ENCODE measurements around the gene GRK3.
"Not testable (repeated sequence)": the region's sequence is repeated elsewhere in the genome, so short reads cannot be mapped to it uniquely, and the experiment has no call there.

Gene GRK3

DNA sequence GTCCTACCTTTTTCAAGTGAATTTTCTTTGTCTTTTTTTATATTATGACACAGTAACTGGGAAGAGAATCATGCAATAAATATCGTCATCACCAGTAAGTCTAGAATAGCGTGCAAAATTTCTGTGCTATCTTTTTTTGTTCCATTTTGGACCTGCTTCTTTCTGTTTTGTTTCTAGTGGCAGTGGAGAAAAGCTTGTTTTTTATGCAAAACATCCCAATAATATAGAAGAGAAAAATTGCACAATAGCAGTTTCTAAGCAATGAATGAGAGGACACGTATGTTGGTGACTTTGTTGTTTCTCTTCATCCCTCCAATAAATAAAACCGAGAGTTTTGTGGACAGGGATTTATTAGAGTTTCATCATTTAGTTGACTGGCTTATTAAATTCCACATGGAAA lies 10.3 kb downstream of the GRK3 start:
- no peak for DNase-seq

DNA sequence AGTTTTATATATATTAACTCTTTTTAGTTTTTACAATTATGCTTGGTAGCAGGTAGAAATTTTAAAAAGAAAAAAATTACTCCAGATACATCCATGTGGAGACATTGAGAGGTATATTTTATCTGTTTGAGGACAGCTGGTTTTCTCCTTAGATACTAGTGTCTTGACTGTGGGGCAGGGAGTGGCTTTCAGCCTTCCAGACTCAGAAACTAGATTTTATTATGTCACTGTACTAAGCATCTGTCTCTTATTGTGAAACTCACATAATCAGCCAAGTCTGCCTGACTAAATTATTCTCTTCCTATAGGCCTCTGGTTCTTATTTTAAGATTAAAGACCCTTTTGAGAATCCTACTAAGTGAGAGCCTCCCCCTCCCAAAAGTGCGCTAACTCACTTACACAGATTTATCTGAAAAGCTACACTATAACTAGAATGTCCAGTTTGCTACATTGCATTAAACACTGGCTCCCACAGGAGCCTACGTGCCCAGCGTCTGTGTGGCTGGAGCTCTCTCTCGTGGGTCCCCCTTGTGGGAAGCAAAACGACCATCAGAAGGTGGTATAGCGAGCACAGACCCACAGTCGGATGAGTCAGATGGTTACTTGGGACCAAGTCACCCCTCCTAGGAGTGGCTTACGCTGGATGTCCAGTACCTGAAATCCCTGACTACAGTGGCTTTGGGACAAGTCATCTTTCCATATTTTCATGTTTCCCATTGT lies 11.4 kb downstream of the GRK3 start:
- not testable (repeated sequence) for DNase-seq

DNA sequence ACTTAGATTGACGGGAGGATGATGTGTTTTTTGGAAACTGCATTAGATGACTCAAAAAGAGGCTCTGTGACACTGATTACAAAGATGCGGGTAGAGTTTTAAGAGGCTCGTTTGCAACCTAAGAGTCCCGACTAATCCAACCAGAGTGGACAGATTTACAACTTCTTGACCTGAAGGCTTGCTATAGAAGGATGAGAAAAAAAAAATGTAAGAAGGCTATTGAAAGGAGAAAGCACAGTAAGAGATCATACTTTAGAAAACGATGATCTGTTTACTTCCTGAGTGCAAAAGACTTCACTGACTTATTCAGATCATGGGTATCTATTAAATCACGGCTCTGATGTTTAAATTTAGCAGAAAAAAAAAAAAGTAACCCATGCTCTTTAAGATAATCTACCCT lies 17.0 kb downstream of the GRK3 start:
- DNase-seq: not testable (repeated sequence)

DNA sequence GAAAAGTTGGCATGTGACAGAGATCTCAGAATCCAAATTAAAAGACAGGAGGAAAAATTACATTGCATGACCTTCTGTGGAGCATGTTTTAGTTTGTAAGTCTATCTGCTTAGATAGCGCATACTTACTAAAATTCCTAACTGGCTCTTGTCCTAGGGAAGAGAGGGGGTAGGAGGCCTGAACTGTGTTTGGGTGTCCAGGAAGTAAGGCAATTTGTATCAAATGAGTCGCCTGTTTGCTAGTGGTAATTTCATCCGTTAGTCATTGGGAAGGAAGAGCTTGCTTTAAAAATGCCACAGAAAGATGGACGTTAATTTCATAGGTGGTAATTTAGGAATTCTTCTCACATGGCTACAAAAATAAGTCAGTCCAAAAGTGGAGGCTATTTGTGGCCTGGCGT lies 18.5 kb downstream of the GRK3 start:
- no peak for DNase-seq

DNA sequence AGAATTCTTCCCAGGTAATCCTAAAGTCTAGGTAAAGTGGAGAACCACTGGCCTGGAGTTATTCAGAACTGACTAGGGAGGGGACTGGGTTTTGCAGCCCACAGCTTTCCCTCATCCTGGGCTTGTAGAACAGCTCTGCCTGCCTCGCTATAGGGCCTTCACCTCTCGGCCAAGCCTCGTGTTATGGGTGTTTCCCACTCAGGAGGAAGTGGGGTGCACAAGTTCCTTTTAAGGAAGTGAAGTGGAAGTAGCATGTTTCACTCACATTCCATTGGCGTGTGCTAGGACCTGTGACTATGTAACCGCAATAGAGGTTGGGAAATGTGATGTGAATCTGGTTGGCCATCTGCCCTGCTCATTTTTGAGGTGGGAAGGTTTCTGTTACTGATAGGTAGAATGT lies 20.5 kb downstream of the GRK3 start:
- DNase-seq: not testable (repeated sequence)

DNA sequence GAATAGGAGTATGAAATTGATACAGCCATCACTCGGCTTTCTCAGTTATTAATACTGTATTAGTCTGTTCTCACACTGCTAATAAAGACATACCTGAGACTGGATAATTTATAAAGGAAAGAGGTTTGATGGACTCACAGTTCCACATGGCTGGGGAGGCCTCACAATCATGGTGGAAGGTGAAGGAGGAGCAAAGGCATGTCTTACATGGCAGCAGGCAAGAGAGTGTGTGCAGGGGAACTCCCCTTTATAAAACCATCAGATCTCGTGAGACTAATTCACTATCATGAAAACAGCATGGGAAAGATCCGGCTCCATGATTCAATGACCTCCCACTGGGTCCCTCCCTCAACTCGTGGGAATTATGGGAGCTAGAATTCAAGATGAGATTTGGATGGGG lies 25.2 kb downstream of the GRK3 start:
- DNase-seq: not testable (repeated sequence)

DNA sequence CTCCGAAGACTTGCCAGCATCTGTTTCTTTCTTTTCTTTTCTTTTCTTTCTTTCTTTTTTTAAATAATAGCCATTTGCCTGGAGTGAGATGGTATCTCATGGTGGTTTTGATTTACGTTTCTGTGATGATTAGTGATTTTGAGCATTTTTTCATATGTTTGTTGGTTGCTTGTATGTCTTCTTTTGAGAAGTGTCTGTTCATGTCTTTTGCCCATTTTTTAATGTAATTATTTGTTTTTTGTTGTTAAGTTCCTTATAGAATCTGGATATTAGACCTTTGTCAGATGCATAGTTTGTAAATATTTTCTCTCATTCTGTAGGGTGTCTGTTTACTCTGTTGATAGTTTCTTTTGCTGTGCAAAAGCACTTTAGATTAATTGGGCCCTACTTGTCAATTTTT lies 28.8 kb downstream of the GRK3 start:
- not testable (repeated sequence) for DNase-seq

DNA sequence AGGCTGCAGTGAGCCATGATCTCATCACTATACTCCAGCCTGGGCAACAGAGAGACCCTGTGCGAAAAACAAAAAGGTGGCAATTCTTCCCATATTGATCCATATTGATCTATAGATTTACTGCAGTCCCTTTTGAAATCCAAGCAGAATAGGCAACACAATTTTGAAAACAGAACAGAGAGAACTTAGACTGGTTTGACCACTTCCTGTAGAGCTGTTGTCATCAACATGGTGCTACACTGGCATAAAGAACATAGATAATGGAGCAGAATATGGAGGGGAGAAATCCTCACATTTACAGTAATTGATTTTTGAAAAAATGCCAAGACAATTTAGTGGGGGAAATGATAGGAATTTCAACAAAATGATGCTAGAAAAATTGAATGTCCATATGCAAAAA lies 34.1 kb downstream of the GRK3 start:
- no peak for DNase-seq

DNA sequence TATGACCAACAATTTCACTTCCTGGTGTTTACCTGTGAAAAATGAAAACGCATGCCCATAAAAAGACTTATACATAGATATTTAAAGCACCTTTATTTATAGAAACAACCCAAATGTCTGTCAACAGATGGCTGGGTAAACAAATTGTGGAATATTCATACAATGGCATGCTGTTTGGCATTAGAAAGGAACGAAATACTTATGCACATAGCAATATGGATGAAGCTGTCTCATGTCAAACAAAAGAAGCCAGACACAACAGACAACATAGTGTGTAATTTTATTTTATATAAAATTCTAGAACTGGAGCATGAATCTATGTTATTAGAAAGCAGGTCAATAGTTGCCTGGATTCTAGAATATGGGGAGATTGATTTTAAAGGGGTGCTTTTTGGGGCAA lies 38.0 kb downstream of the GRK3 start:
- no peak for DNase-seq

DNA sequence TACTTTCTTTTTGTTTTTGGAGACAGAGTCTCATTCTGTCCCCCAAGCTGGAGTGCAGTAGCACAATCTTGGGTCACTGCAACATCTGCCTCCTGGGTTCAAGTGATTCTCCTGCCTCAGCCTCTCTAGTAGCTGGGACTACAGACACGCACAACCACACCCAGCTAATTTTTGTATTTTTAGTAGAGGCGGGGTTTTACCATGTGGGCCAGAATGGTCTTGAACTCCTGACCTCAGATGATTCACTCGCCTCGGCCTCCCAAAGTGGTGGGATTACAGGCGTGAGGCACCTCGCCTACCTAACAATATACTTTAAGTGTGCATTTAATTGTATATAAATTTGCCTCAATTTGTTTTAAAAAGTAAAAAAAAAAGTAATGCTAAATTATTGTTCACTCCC lies 38.4 kb downstream of the GRK3 start:
- DNase-seq: no peak

DNA sequence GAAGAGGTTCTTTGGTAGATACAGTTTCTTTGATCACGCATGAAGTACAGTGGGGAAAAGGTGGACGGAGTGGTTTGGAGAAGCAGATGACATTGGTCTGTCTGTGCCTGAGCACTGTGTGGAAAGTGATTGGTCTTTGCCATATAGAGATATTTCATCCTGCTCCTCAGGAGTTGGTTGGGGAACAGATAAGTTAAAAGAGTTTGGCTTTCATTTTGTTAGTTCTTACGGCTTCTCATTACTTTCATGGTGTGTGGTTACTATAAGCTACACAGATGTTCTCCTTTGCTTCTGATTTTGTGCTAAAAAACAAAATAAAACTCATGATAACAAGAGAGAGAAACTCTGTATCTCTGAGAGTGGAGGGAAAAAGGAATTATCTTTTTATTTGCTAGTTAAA lies 40.7 kb downstream of the GRK3 start:
- DNase-seq: not testable (repeated sequence)

DNA sequence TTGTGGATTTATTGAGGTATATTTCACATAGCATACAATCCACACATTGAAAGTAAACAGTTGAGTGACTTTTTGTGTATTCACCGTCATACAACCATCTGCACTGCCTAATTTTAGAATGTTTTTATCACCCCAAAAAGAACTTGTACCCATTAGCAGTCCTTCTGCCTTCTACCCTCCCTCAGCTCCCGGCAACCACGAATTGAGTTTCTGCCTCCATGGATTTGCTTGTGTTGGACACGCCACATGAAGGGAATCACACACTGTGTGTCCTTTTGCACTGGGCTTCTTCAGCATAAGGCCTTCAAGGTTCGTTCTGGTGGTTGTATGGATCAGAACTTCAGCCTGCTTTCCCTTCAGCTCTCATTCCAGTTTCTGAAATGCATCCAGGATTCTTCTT lies 41.1 kb downstream of the GRK3 start:
- not testable (repeated sequence) for DNase-seq

DNA sequence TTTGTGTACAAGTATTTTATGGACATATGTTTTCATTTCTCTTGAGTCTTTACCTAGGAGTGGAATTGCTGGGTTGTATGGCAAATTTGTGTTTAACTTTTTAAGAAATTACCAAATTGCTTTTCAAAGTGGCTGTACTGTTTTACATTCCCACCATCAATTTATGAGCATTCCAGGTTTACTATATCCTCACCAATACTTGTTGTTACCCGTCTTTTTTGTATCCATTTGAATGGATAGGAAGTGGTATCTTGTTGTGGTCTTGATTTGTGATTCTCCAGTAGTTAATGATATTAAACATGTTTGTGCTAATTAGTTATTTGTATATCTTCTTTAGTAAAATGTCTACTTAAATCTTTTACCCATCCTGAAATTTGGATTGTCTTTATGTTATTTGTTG lies 46.8 kb downstream of the GRK3 start:
- DNase-seq: not testable (repeated sequence)

DNA sequence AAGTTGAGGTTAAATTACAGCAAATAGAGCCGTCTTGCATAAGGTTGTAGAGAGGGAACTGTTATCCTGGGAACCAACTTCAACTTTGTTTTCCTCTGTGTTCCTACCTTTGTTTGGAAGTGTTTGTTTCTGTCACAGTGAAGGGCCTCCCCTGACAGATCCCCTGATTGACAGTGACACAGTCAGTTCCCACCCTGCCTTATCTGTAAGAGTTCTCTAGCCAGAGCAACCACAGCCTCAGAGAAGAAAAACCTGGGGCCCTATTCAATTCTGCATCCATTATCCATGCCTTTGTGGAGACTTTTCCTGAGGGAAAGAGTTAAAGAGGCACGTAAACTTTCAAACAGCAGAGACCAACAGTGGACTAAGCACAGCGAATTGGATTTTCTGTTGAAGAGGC lies 48.7 kb downstream of the GRK3 start:
- not testable (repeated sequence) for DNase-seq

DNA sequence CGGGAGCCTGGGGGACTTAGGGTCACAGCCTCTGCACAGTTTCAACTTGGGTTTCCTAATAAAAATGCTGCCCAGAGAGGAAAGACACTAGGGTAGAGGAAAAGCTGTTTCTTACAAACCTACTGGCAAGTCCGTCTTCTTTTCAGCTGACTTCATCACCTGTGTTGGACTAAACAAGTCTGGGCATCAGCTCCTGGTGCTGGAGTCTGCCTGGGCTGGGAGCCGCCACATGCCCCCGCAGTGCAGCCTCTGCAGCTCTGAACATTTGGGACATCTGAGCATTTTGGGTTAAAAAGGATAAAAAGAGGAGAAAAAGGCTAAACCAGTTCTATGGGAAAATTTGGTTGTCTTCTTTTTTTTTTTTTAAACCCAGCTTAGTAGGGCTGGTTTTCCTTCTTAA lies 49.1 kb downstream of the GRK3 start:
- not testable (repeated sequence) for DNase-seq

DNA sequence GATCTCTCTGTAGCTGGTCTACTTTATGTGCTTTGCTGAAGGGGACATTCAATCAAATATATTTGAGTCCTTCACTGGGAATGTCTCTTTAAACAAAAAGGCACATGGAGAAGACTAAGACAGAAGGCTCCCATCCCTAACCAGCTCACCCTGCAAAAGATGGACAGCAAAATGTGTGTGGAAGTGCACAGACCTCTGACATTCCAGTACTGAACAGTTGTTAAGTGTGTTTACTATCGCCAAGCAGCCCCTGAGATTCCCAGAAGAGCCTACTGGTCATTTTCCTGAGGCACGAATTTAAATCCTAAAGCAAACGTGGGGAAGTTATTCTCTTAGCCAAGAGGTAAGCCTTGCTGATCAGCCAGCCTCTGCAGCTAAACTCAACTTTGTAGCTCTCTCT lies 50.3 kb downstream of the GRK3 start:
- not testable (repeated sequence) for DNase-seq

DNA sequence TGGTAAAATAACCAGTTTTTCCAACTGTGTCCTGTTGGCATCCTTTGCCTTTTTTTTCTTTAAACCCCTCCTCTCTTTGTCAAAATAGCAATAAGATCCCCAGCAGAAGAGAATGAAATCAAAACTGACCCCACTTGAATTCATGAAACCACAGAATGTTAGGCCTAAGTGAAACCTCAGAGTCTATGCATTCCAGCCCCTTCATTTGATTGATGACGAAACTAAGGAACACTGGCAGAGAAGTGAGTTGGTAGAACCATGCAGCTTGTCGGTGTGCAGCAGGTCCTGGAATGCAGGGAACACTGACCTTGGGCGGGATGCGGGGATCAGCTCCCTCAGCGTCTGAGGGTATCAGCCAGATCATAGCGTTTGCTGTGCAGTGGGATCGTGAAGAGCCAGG lies 57.5 kb downstream of the GRK3 start:
- no peak for DNase-seq

DNA sequence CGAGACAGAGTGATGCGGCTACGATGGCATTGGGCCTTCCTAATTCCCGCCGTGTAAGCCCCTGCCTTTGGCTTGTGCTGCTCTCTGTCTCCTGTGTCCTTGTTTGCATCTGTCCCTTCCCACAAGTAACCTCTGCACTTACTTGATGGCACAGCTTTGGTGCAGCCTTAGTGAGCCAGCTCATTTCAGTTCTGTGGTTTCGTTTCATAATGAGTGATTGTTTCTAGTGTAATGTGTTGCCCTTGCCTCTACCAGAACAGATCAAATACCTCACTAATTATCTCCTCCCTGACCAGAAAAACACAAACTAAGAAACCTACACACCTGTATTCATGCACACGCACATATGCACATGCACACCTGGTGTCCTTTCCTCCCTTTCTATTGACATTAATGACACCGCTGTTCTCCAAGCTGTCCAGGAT lies 58.8 kb downstream of the GRK3 start:
- DNase-seq: no peak

DNA sequence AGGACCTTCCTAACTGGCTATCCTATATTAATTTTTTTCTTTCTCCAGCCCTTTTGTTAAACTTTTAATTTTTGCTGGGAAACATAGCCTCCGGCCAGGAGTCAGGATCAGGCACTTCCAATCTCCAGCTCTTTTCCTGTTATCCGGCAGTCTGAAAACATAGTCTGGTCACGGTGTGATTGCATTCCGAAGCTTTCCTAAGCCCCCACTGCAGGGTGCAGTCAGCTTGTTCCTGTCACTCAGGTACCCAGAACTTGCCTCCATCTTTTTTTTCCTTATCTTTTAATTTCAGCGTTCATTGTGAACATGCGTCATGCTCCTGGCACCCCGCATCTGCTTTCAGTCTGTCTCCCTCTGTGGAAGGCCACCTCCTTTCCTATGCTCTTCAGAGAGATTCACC lies 59.4 kb downstream of the GRK3 start:
- no peak for DNase-seq

DNA sequence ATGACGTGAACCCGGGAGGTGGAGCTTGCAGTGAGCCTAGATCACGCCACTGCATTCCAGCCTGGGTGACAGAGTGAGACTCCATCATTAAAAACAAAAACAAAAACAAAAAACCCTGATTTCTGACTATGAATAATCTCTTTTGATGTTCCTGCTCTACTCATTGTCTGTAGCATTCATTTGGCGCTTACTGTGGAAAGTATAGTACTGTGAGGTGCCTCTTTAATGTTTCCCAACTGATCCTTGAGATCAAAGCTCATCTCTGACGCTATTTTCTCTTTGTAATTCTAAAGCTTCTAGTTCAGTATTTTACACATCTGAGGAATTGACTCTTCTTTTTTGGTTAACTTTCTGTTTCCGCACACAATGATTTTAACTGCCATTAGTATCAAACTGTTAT lies 60.0 kb downstream of the GRK3 start:
- no peak for DNase-seq

DNA sequence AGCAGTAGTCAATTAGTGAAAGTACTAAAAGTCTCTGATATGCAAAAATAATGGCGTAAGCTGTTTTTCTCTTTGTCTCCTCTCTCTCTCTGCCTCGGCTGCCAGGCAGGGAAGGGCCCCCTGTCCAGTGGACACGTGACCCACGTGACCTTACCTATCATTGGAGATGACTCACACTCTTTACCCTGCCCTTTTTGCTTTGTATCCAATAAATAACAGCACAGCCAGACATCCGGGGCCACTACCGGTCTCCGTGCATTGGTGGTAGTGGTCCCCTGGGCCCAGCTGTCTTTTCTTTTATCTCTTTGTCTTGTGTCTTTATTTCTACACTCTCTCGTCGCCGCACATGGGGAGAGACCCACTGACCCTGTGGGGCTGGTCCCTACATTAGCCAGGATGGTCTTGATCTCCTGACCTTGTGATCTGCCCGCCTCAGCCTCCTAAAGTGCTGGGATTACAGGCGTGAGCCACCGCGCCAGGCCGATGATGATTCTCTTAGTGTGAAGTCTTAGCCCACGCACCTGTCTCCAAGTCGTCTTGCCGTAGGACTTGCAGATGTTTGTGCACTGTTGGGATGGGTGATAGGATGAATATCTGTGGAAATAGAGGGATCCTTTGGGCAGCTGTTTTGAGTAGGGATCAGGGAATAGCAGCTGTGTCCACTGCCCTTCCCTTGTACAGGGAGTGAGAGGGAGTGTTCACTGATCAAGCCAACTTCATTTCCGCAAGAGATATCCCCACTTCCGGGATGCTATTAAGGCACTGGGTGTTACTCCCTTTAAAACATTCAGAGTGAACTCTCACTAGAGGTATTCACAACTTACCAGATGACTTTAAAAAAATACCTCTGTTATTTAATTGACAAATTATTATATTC lies 61.5 kb downstream of the GRK3 start:
- DNase-seq: not testable (repeated sequence)

DNA sequence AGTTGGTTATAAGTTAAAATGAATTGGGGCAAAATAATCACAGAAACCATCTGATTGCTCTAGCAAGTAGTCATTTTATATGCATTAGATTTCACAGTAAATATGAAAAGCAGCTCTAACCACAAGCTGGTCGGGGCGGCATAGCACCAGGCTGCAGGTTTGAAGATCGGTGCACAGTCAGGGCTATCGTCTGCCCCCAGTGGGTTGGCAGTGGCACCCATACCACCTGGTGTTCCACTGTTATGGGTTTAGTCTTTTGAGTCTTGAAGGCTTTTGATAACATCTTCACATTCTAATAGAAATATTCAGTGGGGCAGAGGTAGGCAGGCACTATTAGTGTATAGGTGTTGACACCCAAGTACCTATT lies 62.1 kb downstream of the GRK3 start:
- DNase-seq: no peak

DNA sequence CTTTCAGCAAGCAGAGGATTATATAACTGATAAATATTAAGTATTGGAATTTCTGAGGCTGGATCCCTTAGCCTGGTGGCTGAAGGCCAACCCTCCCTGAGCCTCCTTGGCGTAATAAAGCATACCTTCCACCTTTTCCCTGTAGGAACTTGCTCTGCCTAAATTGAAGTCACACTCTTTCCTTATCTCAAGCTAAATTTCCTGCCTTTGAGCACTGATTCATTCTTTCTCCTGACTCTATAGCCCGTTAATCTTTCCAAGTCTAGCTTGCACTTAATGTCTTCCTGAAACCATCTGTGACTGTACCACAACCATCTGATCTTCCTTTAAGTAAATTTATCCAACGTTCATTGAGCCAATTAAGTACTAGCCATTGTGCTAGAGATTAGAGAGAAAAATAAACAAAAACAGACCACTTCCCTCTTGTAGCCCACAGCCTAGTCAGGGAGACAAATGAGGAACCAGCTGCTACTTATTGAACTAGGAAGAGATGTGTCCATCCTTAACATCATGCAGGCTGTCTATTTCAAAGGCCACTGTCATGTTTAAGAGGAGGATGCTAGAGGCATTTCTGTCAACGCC lies 62.9 kb downstream of the GRK3 start:
- DNase-seq: peak; percentile 29

DNA sequence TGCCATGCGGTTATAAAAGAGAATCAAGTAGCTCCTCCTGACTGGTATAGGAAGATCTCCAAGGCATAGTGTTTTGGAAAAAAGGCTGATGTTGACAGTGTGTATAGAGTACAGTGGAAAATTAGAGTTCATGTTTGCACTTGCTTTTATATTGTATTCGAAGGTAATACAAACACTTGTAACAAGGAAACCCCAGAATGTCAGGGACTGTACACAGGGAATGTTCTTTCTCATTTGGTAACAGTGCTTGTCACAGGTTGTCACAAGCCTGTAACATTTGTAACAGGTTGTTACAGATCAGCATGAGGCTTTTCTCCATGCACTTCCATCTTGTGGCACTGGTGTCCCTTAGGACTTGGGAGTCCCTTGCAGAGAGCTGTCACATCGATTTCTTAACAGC lies 64.0 kb downstream of the GRK3 start:
- peak; percentile 63 for DNase-seq

Data from NCI-H1105 treated with DMSO at 0.1 percent for 48 hours (cell line).